ENCODE measurements around the gene GSTA4.

DNA sequence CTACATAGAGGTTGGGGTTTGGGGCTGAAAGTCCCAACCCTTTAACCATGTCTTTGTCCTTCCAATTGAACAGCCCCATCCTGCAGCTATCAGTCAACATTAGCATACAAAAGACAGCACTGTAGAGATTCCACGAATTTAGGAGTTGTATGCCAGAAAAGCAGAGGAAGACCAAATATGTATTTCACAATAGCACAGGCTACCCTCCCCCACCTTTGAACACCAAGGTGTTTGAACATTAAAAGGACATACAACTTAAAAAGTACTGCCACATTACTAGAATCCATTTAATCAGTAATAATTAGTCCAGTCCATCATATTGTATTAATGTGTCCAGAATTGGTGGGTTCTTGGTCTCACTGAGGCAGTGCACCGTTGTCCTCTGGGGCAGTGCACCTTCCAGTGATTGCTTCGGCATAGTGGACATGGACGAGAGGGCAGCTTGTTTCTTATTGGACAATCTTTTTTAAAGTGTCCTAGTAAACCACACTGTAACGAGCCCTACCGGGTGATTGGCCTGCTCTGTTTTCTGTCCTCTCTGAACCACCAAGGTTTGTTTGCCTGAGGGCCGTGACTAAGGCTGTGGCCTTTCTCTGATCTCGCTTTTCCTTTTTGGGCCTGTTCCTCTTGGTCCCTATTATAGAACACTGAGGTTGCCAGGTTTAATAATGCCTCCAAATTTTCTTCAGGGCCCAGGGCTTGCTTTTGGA, 36.4 kb downstream of the GSTA4 start:
- TF ChIP-seq CTCF (IDR thresholded peaks at IDR 0.05 in 8 of 11, conservative IDR thresholded peaks at IDR 0.05 in 3 of 11) (no peak), POLR2AphosphoS5 (IDR thresholded peaks at IDR 0.05) (no peak), POLR2A (IDR thresholded peaks at IDR 0.05) (no peak)

All from spleen (tissue), 7 donors.